CD4-positive, alpha-beta T cell treated with Interleukin-4 for 1 hour (primary cell): ENCODE results near the gene CCNG2.

ENCODE experiments used
- DNase-seq, 2 donors: peaks; one replicate each; pipeline ENCODE4 v3.0.0-alpha.2; 2020 to 2022

The CCNG2 gene

DNA sequence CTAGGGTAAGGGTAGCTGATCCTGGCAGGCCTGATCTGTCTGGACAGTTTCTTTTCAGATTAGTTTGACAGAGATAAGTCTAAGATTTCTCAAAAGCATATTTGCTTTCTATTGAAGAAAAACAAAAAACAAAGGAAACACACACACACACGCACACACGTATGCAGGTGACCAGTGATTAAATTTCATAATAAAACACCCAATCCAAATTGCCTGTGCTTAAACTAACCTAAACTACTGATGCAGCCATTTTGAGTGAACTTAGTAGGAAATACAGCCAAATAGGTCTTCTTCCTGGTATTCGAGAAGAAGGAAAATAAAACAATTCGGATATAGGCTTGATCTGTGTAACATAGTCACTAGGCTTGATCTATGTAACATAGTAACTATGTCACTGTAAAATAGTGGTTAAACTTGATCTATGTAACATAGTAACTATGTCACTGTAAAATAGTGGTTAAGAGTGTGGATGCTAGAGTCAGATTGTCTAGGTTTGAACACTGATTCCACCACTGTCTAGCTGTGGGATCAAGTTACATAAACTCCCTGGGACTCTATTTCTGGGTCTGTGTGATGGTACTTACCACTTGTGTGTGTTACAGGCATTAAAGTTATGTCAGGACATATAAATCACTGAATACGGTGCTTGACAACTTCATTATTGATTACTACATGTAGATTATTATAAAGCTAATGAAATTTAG is 9.8 kb upstream of the CCNG2 start:
- DNase-seq = no peak

DNA sequence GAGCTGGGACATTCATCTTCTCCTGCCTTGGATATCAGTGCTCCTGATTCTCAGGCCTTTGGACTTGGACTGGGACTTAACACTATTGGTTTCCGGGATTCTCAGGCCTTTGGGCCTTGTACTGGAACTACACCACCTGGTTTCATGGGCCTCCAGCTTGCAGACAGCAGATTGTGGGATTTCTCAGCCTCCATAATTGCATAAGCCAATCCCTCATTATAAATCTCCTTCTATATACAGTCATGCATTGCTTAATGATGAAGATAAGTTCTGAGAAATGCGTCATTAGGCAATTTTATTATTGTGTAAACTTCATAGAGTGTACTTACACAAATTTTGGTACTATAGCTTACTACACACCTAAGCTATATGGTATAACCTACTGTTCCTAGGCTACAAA is 8.9 kb upstream of the CCNG2 start:
- DNase-seq = no peak

DNA sequence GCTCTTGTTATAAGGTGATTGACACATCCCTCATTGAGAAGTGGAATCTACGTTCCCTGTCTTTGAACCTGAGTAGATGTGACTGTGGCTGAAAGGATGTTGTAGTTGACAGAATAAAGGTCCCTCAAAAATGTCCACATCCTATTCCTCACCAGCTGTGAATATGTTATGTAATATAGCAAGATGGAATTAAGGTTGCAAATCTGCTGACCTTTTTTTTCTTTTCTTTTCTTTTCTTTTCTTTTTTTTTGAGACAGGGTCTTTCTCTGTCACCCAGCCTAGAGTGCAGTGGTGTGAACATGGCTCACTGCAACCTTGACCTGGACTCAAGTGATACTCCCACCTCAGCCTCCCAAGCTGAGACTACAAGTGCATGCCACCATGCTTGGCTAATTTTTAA is 7.2 kb upstream of the CCNG2 start:
- DNase-seq = no peak

DNA sequence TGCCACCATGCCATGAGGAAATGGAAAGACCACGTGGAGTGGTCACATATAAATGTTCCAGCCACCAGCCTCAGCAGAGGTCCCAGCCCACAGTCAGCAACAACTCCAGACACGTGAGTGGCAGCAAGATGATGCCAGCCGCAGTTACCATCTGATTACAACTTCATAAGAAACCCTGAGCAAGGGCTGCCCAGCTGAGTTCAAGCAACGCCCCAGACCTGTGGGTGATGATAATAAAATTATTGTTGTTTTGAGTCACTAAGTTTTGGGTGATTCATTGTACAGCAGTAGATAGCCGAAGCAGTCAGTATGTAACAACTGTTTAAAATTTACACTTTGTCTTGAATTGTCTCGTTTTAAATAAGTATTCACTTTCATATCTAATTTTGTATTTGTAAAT is 5.8 kb upstream of the CCNG2 start:
- DNase-seq = no peak

DNA sequence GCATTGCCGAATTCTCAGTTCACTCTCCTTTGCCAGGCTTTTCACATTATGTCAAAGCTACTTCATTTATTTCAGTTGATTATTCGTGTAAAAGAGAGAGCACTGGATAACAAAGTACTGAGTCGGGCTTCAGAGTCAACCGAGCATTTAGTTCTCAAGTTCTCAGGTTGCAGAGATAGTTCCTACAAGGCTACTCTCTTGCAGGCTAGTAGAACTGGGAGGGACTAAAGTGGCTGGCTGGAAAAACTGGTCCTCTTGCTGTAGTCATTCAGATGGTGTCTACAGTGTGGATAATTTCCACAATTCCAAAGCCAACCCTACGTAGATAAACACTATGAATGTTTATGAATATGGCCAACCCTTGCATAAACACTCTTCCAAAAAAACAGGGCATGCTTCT is 4.6 kb upstream of the CCNG2 start:
- no peak for DNase-seq

DNA sequence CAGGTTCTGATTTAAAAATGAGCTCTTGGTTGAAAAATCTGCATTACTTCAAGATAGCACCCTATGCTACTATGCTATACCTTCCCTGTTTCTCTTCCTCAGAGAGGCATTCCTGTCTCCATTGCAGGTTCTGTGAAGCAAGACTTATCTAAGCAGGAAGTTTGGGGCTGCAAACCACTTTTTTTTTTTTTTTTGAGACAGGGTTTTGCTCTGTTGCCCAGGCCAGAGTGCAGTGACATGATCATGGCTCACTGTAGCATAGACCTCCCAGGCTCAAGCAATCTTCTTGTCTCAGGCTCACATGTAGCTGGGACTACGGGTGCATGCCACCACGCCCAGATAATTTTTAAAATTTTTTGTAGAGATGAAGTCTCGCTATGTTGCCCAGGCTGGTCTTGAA is 4.0 kb upstream of the CCNG2 start:
- no peak for DNase-seq

DNA sequence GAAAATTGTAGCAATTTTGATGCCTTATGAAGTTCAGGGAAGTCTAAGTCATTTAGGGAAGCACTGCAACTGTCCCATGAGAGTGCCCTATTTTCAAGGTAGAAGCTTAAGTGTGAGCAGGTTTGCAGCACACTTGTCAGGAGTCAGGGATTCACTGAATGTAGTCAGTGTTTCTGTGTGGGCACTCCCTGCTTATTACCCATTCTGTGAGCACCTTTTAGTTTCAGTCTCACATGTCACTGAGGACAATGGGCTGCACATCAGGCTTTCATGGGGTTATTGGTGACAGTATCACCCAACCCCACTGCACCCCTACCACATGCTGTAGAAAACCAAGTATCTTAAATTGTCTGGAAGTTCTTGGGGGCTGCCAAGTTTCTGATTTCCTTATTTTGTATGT is 2.9 kb upstream of the CCNG2 start:
- DNase-seq = no peak

DNA sequence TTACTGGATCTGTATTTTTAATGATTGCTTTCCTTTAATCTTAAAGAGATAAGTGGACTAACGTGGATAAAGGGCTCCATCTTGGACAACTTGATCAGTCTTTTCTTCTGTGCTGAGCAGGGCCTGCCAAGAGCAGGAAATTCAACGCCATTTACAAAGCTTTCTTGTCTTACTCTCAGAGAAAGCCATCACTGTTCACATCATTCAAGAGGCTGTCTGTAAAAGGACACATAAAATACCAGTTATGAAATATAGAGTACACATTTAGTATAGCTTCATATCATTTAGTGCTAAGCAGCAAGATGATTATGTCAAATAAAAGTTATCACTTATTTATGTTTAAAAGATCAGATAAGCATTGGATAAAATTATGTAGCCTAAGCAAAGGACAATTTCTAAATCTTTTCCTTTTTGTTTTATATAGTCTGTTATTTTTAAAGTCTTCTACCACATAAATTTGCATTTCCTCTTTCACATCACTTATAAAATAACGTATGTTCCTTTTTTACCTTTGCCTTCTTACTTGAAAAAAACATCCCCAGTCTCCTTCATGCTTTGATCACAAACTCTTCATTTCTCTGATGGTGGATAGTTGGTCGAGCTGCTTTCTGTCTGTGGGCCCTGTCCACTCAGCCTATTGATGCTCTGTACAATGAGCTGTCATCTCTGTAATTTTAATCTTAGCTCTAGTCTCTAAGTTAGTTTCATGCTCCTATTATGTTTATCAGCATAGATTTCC is 2.1 kb upstream of the CCNG2 start:
- no peak for DNase-seq

DNA sequence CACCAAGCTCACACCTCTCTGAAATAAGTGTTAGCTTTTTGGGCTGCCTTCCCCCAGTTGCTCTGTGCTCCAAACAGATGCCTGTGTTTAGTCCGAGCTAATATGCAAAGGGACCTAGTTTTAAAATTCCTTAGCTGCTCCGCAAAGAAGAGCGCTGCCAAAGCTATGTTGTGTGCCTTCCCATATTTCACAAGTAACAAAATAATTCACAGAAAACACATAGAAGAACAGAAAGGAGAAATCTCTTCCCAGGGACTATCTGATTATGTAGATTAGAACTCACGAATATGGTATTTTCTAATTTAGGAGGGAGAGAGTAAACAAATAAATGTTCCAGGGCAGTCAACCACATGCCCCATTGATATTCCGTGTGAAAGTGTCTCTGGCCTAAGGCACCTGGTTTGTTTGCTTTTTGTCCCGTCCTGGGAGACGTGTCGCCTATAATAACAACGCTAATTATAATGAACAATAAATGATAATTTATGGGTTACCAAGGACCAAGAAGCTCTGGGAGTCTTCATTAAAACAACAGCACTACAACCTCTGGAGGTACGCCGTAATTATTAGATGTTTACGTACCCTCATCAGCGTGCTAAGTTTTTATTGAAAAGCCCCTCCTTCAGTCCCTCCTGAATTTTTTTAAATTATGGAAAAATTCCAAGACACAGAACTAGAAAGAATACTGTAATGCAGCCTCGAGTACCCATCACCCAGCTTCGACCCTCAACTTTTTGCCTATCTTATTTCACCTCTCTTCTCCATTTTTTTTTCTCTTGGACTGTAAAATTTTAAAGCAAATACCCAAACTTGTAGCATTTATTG is 1.2 kb upstream of the CCNG2 start:
- DNase-seq = no peak

DNA sequence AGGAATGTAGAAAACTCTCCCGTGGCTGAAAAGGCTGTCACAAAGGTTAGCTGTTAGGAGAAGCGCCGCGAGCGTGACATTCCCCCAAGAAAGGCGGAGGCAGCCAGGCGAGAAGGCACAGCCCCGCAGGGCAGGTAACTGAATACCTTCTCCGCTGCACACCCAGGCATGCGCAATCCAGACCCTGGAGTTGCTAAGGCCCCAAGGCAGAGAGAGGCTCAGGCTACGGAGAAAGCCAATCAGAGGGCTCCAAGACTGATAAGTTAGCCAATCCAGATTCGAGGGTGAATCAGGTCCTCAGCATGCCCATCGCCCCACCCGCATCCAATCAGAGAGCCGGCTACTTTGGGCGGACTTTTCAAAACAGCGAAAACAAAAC is 485 bp upstream of the CCNG2 start:
- DNase-seq = peak; percentile 99 to 100

DNA sequence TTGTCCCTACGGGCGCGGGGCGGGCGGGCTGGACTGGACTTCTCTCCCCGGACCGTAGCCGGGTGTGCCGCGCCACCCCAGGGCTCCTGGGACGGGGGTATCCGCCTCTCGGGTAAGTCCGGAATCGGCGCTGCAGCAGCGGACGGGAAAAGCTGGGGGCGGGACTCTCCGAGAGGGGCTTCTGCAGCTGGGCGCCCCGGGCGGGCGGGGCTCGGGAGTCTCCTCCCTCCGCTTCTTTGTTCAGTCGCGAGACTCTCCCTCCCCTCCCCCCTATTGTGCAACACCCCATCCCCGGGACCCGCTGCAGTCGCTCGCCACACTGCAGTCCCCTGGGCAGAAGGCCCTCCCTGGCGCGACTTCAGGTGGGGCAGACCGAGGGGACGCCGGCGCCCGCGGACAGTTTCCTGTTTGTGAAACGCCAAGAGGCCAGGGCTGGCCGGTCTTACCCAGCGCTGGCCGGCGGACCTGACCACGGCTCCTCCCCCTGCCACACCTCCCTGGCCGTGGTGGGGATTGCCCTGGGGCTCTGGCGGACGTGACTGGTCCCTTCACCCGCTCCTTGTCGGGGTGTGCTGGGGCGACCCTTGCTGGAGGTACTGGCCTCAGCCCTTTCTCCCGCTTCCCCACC is 966 bp downstream of the CCNG2 start:
- DNase-seq = peak; percentile 77 to 80

DNA sequence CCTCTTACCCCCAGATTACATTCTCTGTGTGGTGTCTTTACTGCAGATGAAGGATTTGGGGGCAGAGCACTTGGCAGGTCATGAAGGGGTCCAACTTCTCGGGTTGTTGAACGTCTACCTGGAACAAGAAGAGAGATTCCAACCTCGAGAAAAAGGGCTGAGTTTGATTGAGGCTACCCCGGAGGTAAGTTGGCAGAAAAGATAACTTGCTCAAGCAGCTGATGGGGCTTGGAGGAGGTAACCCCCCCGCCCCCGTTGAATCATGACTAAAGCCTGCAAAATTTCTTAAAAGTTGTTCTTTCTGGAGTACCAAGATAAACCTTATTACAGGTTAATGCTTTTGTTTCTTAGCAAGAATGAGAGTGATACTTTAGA is 1.5 kb downstream of the CCNG2 start:
- no peak for DNase-seq

DNA sequence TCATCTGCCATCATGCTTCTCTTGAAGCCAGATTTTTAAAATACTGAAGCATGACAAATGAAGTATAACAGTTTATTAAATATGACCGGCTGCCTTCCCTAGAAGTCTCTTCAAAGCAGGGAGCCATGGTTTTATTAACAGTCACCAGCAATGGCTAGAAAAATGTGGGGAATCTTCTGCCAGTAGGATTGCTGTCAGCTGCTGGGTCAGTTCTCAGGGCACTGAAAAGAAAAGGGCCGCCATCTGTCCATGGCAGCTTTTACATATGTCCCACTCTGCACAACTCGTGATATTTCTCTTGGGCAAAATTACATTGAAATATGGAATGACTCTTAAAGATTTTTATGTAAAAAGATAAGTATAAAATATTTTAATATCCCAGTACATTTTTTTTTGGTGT is 2.8 kb downstream of the CCNG2 start:
- no peak for DNase-seq

DNA sequence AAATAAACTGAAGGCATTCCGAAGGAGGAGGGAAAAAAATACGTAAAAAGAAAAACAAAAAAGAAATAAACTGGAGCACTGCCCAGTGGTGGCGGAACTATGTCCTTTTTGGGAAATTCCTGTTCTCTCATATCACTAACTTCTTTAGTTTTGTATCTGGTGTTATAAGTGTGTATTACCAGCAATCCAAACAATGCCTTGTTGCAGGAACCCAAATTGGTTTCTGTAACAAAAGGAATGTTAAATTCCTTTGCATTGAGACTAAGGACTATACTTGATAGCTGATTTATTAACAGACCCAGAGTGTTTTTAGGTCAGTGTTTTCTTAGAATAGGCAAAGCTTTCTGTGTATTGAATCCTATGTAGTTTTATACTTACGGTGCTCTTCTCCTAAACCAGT is 6.6 kb downstream of the CCNG2 start:
- DNase-seq = no peak

DNA sequence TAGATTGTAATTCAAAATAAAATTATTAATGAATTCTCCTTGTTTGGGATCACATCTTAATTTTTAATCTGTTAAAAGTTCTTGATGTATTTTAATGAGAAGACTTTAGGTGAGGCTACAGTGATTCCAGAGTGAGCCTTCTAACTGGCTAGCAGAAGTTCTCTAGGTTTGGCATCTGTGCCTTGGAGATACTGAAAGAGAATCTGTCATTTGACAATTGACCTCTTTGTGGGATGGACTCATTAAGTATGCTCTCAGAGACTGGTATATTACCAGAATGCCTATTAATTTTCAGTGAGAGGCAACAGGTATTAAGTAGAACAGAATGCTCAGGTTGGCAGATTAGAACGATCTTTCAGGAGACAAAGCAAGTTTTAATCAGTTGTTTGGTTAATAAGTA is 10.2 kb downstream of the CCNG2 start:
- no peak for DNase-seq

DNA sequence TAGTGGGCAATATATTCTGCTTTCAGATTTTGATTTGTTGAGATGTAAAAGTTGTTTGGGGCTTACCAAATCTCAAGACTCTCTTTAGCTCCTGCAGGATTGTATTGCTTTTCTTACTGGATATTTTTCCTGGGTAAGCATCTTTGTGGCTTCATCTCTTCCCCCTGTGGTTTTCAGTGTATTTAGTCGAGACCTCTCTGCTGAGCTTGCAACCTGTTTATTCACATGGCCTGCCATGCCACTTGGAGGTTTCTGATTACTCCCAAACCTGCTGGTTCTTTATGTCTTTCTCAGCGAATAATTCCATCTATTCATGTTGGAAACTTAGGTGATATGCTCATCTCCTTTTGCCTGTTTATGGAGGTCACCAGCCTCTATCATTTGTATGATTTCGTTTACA is 10.9 kb downstream of the CCNG2 start:
- DNase-seq = no peak

DNA sequence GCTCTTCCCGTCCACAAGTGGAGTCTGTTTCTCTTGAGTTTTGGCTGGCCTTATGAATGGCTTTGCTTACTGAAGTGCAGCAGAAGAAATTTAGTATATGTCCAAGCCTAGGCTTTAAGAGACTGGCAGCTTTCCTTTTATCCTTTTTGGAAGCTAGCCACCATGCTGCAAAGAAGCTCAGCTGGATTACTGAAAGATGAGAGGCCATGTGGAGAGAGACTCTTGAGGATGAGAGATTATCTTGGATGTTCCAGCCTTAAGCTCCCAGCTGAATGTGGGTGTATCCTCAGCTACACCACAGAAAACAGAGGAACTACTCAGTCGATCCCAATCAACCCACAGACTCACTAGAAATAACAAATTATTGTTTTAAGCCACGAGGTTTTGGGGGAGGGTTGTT is 12.5 kb downstream of the CCNG2 start:
- DNase-seq = no peak

DNA sequence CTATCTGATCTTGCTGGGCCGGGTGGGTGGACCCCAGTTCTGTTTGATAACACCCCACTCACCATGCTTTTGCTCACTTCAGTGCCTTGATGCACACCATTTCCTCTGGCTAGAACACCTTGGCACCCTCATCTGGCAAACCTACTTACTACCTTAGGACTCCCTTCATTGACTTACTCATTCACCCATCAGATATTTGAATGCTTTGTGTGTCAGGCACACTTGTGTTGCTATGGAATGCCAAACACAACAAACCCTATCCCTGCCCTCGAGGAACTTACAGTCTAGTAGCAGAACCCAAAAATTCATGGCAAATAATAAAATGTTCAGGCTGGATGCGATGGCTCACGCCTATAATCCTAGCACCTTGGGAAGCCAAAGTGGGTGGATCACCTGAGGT is 13.9 kb downstream of the CCNG2 start:
- no peak for DNase-seq

DNA sequence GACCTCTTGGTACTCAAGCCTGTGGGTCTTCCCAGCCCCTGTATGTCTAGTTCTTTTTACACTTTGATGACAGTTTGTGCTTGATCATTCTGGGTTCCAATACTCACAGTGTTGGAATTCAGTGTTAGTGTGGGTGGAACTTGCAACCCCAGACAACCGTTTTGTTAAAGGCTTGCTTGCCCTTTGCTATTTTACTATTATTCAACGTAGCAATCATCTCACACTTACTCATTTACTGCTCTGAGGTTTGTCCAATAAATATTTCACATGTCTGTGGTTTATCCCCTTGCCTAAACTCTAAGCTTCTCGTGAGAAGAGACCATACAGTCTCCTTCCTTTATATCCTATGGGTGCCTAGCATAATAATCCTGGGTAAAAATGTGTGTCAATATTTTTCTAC is 15.3 kb downstream of the CCNG2 start:
- DNase-seq = no peak

DNA sequence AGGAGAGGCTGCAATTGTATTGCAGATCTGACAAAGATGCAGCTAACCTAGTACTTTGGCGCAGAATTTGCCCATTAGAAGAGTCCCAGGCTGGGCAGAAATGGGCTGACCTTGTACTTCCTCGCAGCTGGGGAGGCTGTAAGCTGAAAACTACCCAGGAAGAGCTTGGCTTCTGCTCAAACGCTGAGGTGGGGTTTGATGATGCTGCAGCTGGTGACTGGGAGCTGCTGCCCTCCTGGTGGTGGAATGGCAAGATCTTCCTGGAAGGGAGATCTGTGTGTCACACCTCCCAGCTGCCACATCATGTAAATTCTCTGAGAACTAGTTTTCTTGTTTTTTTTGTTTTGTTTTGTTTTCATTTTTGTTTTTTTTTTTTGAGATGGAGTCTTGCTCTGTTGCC is 17.4 kb downstream of the CCNG2 start:
- DNase-seq = no peak

DNA sequence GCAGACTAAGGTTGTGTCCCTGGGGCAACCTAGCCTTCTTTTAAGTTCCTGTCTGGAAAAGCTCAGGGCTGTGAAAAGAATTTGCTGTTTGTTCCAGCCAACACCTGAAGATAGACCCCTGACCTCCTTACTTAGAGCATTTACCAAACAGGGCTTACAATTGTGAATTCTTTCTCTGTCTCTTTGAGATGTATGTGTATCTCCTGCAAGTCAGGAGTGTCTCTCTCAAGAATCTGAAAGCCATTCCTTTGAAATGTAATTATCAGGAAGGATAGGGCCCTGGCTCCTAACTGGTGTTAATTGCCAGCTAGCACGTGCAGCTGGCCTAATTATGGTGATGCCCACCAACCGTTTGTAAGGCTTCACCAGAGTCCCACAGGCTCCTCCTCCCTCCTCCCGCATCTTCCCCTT is 18.2 kb downstream of the CCNG2 start:
- DNase-seq = no peak

DNA sequence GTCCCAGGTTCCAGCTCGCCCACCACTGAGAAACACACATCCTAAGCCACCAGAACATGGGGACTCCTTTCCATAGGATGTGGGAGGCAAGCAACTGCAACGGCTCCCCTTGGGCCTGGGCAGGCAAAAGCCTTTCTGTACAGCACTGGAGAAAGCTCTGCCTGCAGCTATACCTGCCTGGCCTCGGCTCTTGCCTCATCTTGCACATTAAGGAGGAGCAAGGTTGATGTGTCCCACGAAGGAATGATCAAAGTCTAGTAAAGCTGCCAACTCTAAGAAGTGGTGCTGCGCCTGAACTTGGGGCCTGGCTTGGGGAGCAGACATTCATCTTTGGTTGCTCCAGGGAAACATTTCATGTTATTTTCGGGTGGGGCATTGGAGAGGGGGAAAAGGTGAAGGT is 19.6 kb downstream of the CCNG2 start:
- DNase-seq = no peak

DNA sequence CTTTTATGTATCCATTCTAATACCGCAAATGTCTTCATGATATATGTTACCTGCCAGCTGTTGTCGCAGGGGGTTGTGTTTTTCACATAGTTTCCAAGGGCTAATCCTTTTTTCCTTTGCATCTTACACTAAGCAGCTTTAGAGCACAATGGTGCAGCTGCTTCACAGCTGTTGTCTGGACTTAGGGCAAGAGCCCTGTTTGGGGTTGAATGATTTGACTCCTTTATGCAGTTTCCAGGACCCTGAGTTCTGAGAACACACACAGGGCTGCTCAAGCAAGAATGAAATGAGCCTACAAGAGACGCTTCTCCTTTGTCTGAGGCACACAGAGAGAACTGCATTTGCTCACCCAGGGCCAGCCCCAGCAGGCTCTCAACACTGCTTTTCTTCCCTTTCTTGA is 20.2 kb downstream of the CCNG2 start:
- no peak for DNase-seq

DNA sequence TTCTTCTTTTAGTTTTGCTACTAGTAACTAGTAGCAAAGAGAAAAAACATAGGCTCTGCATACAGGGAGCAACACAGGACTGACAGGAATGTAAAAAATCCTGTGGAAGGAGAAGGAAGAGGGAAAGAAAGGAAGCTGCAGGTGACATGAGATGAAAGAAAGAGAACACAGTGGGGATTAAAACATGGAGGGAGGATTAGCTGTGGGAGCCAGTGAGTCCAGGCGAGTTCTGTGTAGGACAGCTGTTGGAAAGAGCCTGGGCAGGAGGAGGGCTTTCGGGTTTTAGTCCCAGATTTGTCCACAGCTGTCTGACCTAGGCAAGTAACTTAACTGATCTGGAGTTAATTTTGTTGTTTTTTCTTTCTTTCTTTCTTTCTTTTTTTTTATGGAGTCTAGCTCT is 21.6 kb downstream of the CCNG2 start:
- DNase-seq = no peak
